ENCODE data around the gene EEF1E1.

Gene EEF1E1

GRCh38 chr6:8082954-8083858 is 19.1 kb downstream of the EEF1E1 start (continued):
- TF ChIP-seq ZBTB10 (tag by site-specific recombination; IDR thresholded peaks at IDR 0.05) = no peak
- TF ChIP-seq YY1 (tag by site-specific recombination; IDR thresholded peaks at IDR 0.05) = no peak
- no peak for TF ChIP-seq ZNF133 (tag by site-specific recombination; IDR thresholded peaks at IDR 0.05)
- TF ChIP-seq ZNF341 (tag by site-specific recombination; IDR thresholded peaks at IDR 0.05; ENCODE audit: low read depth) = no peak
- TF ChIP-seq ZNF10 (tag by site-specific recombination; IDR thresholded peaks at IDR 0.05) = 0 out of 2 replicates have a peak, but pooled peaks have one; percentile 23
- TF ChIP-seq MZF1 (tag by site-specific recombination; IDR thresholded peaks at IDR 0.05; ENCODE audit: borderline replicate concordance) = no peak
- TF ChIP-seq ZNF600 (tag by site-specific recombination; IDR thresholded peaks at IDR 0.05) = peak; percentile 81
- no peak for TF ChIP-seq ATF2 (tag by site-specific recombination; IDR thresholded peaks at IDR 0.05; ENCODE audit: low read depth)
- TF ChIP-seq ZNF629 (tag by site-specific recombination; IDR thresholded peaks at IDR 0.05) = peak; percentile 88
- no peak for TF ChIP-seq ZNF16 (tag by site-specific recombination; IDR thresholded peaks at IDR 0.05; ENCODE audit: low read depth)
- TF ChIP-seq ZSCAN16 (tag by site-specific recombination; IDR thresholded peaks at IDR 0.05) = no peak
- TF ChIP-seq ZNF518A (tag by site-specific recombination; conservative IDR thresholded peaks at IDR 0.05; ENCODE audit: low read depth) = no peak
- TF ChIP-seq ZNF707 (tag by site-specific recombination; IDR thresholded peaks at IDR 0.05) = no peak
- TF ChIP-seq GLIS1 (tag by site-specific recombination; IDR thresholded peaks at IDR 0.05) = no peak
- TF ChIP-seq ZSCAN18 (tag by site-specific recombination; IDR thresholded peaks at IDR 0.05) = no peak
- TF ChIP-seq ZNF654 (tag by site-specific recombination; IDR thresholded peaks at IDR 0.05; ENCODE audit: low read depth) = no peak; the same call in 1 of the 2 replicates
- TF ChIP-seq ZNF449 (tag by site-specific recombination; IDR thresholded peaks at IDR 0.05) = no peak
- TF ChIP-seq ZNF513 (tag by site-specific recombination; IDR thresholded peaks at IDR 0.05) = no peak
- TF ChIP-seq INSM2 (tag by site-specific recombination; IDR thresholded peaks at IDR 0.05) = peak; percentile 90
